CD4-positive, alpha-beta T cell treated with Interleukin-12 subunit alpha and Interleukin-12 subunit beta, for 1 hour (primary cell): ENCODE results near the gene CATSPER3.

Source experiments
- DNase-seq: peaks from one replicate; pipeline ENCODE4 v3.0.0-alpha.2; 2020

Gene CATSPER3

GRCh38 chr5:134967607-134968006 is at the start of gene CATSPER3:
Gene CATSPER3, plus strand, starts transcription at chr5:134967907. Its CDS starts 85 bp downstream, at chr5:134967992.
- DNase-seq, result no peak

GRCh38 chr5:134918861-134919260 is 48.8 kb upstream of the CATSPER3 start:
- no peak for DNase-seq

- DNase-seq, result no peak
Measured at GRCh38 chr5:134920848-134921575, 46.7 kb upstream of the CATSPER3 start.

GRCh38 chr5:134932508-134932907 is 35.2 kb upstream of the CATSPER3 start:
- DNase-seq, result no peak

GRCh38 chr5:134934202-134934601 is 33.5 kb upstream of the CATSPER3 start:
- DNase-seq, result no peak

GRCh38 chr5:134935711-134936602 is 31.8 kb upstream of the CATSPER3 start:
- DNase-seq, result no peak

- DNase-seq, result no peak
Measured at GRCh38 chr5:134937526-134937925, 30.2 kb upstream of the CATSPER3 start.

- DNase-seq, result no peak
Measured at GRCh38 chr5:134938030-134938429, 29.7 kb upstream of the CATSPER3 start.

GRCh38 chr5:134939500-134939899 is 28.2 kb upstream of the CATSPER3 start:
- no peak for DNase-seq

- DNase-seq, result no peak
Measured at GRCh38 chr5:134943547-134943946, 24.2 kb upstream of the CATSPER3 start.

GRCh38 chr5:134944630-134945029 is 23.1 kb upstream of the CATSPER3 start:
- DNase-seq, result no peak

- DNase-seq, result no peak
Measured at GRCh38 chr5:134945041-134945440, 22.7 kb upstream of the CATSPER3 start.

GRCh38 chr5:134948911-134949310 is 18.8 kb upstream of the CATSPER3 start:
- no peak for DNase-seq

GRCh38 chr5:134949316-134949715 is 18.4 kb upstream of the CATSPER3 start:
- DNase-seq, result no peak

- no peak for DNase-seq
Measured at GRCh38 chr5:134957920-134958608, 9.6 kb upstream of the CATSPER3 start.

- DNase-seq, result no peak
Measured at GRCh38 chr5:134958755-134959154, 9.0 kb upstream of the CATSPER3 start.

- no peak for DNase-seq
Measured at GRCh38 chr5:134963098-134963497, 4.6 kb upstream of the CATSPER3 start.

- peak; percentile 17 for DNase-seq
Measured at GRCh38 chr5:134964359-134965270, 3.1 kb upstream of the CATSPER3 start.

- no peak for DNase-seq
Measured at GRCh38 chr5:134965271-134965825, 2.4 kb upstream of the CATSPER3 start.

- no peak for DNase-seq
Measured at GRCh38 chr5:134968055-134968454, 348 bp downstream of the CATSPER3 start.

- no peak for DNase-seq
Measured at GRCh38 chr5:134969166-134969565, 1.5 kb downstream of the CATSPER3 start.
